K562 (cell line): ENCODE results near the gene FAM50A.

Experiments
- ATF7 ChIP-seq: fragments of 450-650 bp; IDR thresholded peaks from 2 replicates; pipeline ENCODE4 v1.7.1; 2014; ENCODE audit warnings: mild to moderate bottlenecking, moderate library complexity
- BHLHE40 ChIP-seq: IDR thresholded peaks from 2 replicates; pipeline ENCODE4 v1.6.1; 2011; ENCODE audit warnings: low read length, improper control_type of control experiment
- CHD1 ChIP-seq: fragments of 200-600 bp; sonication (generic); IDR thresholded peaks from one replicate; pipeline ENCODE4 v1.6.1; 2012; ENCODE audit warnings: mild to moderate bottlenecking, moderate library complexity, low read length, inconsistent platforms
- SETDB1 ChIP-seq: IDR thresholded peaks from one replicate; pipeline ENCODE4 v1.6.1; 2012; ENCODE audit warnings: low read length, control low read depth, inconsistent platforms
- SMAD3 ChIP-seq: fragments of 450-650 bp; formaldehyde crosslinking; conservative IDR thresholded peaks from 2 replicates; pipeline ENCODE4 v1.4.0; 2020; ENCODE audit warnings: mild to moderate bottlenecking
- ZSCAN32 ChIP-seq: fragments of 450-650 bp; formaldehyde crosslinking; IDR thresholded peaks from 2 replicates; pipeline ENCODE4 v1.4.0; 2020; ENCODE audit warnings: mild to moderate bottlenecking, moderate library complexity
- ZZZ3 ChIP-seq: fragments of 450-650 bp; IDR thresholded peaks from 2 replicates; pipeline ENCODE4 v1.6.1; 2016; ENCODE audit warnings: antibody characterized with exemption, mild to moderate bottlenecking, moderate library complexity
- TF ChIP-seq, protein P1 (sequence below), 3 experiments: IDR thresholded peaks in 2 of 3; conservative IDR thresholded peaks in 1 of 3; 2 replicates each; pipeline ENCODE4 v1.5.1; 2011 to 2012; ENCODE audit warnings: low read length in 3 of 3, mild to moderate bottlenecking in 3 of 3, control low read depth in 2 of 3, improper control_type of control experiment in 1 of 3, inconsistent platforms in 1 of 3, low read depth in 1 of 3, mixed read lengths in 1 of 3, moderate library complexity in 1 of 3; ENCODE audit not compliant: insufficient read depth in 2 of 3

DNA sequence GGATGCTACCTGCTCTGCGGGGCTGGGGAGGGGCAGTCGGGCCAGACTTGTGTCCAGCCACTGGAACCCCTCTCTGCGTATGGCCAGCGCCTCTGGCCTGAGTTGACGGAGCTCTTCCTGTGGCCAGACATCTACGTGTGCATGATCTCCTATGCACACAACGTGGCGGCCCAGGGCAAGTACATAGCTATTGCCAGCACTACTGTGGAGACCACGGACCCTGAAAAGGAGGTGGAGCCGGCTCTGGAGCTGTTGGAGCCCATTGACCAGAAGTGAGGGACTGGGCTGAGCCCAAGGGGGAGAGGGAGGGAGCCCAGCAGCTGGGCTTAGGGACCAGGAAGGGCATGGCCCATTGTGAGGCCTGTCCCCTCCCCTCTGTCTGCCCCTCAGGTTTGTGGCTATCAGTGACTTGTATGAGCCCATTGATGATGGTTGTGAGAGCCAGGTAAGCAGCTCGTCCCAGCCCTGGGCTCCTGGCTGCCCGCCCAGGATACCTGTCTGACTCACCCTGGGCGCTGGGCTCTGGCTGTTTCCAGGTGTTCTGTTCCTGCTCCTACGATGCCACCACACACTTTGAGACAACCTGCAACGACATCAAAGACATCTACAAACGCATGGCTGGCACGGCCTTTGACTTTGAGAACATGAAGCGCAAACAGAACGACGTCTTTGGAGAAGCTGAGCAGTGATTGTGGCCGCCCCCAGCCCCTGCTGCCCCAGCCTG lies 1.8 kb upstream of the FAM50A start:
- TF ChIP-seq, protein P1, sequence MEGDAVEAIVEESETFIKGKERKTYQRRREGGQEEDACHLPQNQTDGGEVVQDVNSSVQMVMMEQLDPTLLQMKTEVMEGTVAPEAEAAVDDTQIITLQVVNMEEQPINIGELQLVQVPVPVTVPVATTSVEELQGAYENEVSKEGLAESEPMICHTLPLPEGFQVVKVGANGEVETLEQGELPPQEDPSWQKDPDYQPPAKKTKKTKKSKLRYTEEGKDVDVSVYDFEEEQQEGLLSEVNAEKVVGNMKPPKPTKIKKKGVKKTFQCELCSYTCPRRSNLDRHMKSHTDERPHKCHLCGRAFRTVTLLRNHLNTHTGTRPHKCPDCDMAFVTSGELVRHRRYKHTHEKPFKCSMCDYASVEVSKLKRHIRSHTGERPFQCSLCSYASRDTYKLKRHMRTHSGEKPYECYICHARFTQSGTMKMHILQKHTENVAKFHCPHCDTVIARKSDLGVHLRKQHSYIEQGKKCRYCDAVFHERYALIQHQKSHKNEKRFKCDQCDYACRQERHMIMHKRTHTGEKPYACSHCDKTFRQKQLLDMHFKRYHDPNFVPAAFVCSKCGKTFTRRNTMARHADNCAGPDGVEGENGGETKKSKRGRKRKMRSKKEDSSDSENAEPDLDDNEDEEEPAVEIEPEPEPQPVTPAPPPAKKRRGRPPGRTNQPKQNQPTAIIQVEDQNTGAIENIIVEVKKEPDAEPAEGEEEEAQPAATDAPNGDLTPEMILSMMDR (IDR thresholded peaks at IDR 0.05 in 2 of 3, conservative IDR thresholded peaks at IDR 0.05 in 1 of 3; ENCODE audit: insufficient read depth in 2 of 3, low read depth in 1 of 3, low read length in 3 of 3): no peak
- no peak for TF ChIP-seq ZZZ3
- TF ChIP-seq ZSCAN32 (CRISPR knock-in tag): no peak
- TF ChIP-seq BHLHE40: no peak
- no peak for TF ChIP-seq ATF7
- TF ChIP-seq SMAD3: no peak
- no peak for TF ChIP-seq SETDB1
- TF ChIP-seq CHD1: no peak
